Vagina (tissue), 2 donors: Measurements from ENCODE around the gene FUNDC1.

ENCODE experiments used
- CTCF ChIP-seq, 3 experiments: fragments of 450-650 bp in 2 of 3; fragments of 200-600 bp in 1 of 3; sonication (generic) in 1 of 3; IDR thresholded peaks; one replicate each; pipeline ENCODE4 v1.5.1; 2017 to 2019; ENCODE audit warnings: antibody characterized with exemption in 3 of 3, mild to moderate bottlenecking in 2 of 3, moderate library complexity in 2 of 3
- POLR2AphosphoS5 ChIP-seq, 2 donors: sonication (generic); formaldehyde crosslinking; IDR thresholded peaks; one replicate each; pipeline ENCODE4 v1.9.0; 2017; ENCODE audit warnings: antibody characterized with exemption in 2 of 2, mild to moderate bottlenecking in 2 of 2, low read depth in 1 of 2; ENCODE audit not compliant: insufficient read depth in 1 of 2

DNA sequence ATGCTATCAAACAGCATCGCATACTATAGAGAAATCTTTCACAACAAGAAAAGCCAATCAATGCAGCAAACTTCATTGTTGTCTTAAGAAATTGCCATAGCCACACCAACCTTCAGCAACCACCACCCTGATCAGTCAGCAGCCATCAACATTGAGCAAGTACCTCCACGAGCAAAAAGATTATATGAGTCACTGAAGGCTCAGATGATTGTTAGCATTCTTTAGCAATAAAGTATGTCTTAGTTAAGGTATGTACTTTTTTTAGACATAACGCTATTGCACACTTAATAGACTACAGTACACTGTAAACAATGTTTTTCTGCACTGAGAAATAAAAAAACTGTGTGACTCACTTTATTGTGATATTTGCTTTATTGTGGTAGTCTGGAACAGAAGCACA is 37.8 kb upstream of the FUNDC1 start:
- TF ChIP-seq CTCF (IDR thresholded peaks at IDR 0.05) (no peak), POLR2AphosphoS5 (IDR thresholded peaks at IDR 0.05; ENCODE audit: insufficient read depth in 1 of 2, low read depth in 1 of 2) (no peak)
